HCT116 (cell line): ENCODE data around the gene SEMA3G. TPM values are rescaled to one million over a fixed set of nuclear protein-coding genes. Genes with fewer than 3 reads are reported as not detected.

ENCODE experiments used
- ATAC-seq: fragments of 200-7000 bp; cut with Tn5 transposase; 2 replicates; pipeline ENCODE4 v1.9.1; 2020; ENCODE audit warnings: mild to moderate bottlenecking, moderate library complexity
- BruUV-seq: library from RNA; stranded (reverse); fragments of 400-500 nt; replicated peaks from 2 replicates; lab custom pipeline; 2021; lab: Mats Ljungman, UMichigan
- CTCF ChIA-PET: fragments of 300-600 bp; sonication (Branson Sonifier 250); formaldehyde crosslinking; loops from one replicate; lab custom pipeline; 2021; ENCODE audit warnings: antibody characterized with exemption; lab: Charles Lee
- POLR2A ChIA-PET: fragments of 300-600, 350-600 bp; sonication (Branson Sonifier 250); formaldehyde crosslinking; loops from one replicate; lab custom pipeline; 2021; ENCODE audit warnings: antibody characterized with exemption; lab: Charles Lee
- RAD21 ChIA-PET, 2 experiments: fragments of 300-600 bp; sonication (Branson Sonifier 250); formaldehyde crosslinking; loops; one replicate each; lab custom pipeline; 2023; ENCODE audit warnings: low total read pairs in 2 of 2; ENCODE audit not compliant: uncharacterized antibody in 2 of 2, unreplicated experiment in 2 of 2, low non-redundant PET in 1 of 2; lab: Charles Lee
- DNase-seq: peaks from one replicate; pipeline ENCODE4 v3.0.0-alpha.2; 2010; ENCODE audit warnings: low read depth, low spot score
- H2AFZ ChIP-seq: fragments of 200-600 bp; shearing (Covaris generic), sonication (generic); 2 replicates; pipeline ENCODE4 v1.6.1; 2017; ENCODE audit warnings: low read depth, mixed run types, mixed read lengths, antibody characterized with exemption, low read length; ENCODE audit not compliant: poor library complexity, severe bottlenecking
- H3K27ac ChIP-seq: 2 replicates; pipeline ENCODE4 v1.5.1; 2012; ENCODE audit warnings: low read depth, low read length
- H3K27me3 ChIP-seq: fragments of 200-600 bp; sonication (generic); 2 replicates; pipeline ENCODE4 v1.6.1; 2016; ENCODE audit warnings: mixed run types, low read length, mixed read lengths; ENCODE audit not compliant: insufficient read depth
- H3K36me3 ChIP-seq, 2 experiments: fragments of 200-500 bp in 1 of 2; fragments of 200-600 bp in 1 of 2; sonication (Bioruptor generic) in 1 of 2; sonication (generic) in 1 of 2; 2 replicates each; pipeline versions ENCODE4 v1.5.1 to v1.6.1; 2014 to 2016; ENCODE audit warnings: low read length in 2 of 2, inconsistent platforms in 1 of 2, mixed read lengths in 1 of 2, mixed run types in 1 of 2; ENCODE audit not compliant: insufficient read depth in 2 of 2, control insufficient read depth in 1 of 2
- H3K4me1 ChIP-seq, 2 experiments: fragments of 200-600 bp in 1 of 2; sonication (generic) in 1 of 2; 2 replicates each; pipeline versions ENCODE4 v1.5.1 to v1.6.1; 2012 to 2017; ENCODE audit warnings: low read length in 2 of 2, inconsistent platforms in 1 of 2, mild to moderate bottlenecking in 1 of 2, mixed read lengths in 1 of 2, mixed run types in 1 of 2, moderate library complexity in 1 of 2; ENCODE audit not compliant: insufficient read depth in 2 of 2, control insufficient read depth in 1 of 2
- H3K4me2 ChIP-seq: fragments of 200-600 bp; sonication (generic); 2 replicates; pipeline ENCODE4 v1.6.1; 2017; ENCODE audit warnings: mixed run types, low read length, mixed read lengths
- H3K4me3 ChIP-seq, 2 experiments: fragments of 200-600 bp in 1 of 2; sonication (generic) in 1 of 2; replicated peaks in 1 of 2; 2 replicates each; pipeline ENCODE4 v1.5.1; 2011 to 2016; ENCODE audit warnings: low read length in 2 of 2, control low read depth in 1 of 2, low read depth in 1 of 2, mild to moderate bottlenecking in 1 of 2, mixed read lengths in 1 of 2, mixed run types in 1 of 2
- H3K79me2 ChIP-seq: fragments of 200-600 bp; sonication (generic); 2 replicates; pipeline ENCODE4 v1.6.1; 2017; ENCODE audit warnings: mild to moderate bottlenecking, mixed run types, low read length, moderate library complexity, mixed read lengths; ENCODE audit not compliant: insufficient read depth
- H3K9ac ChIP-seq: fragments of 200-600 bp; sonication (generic); 2 replicates; pipeline ENCODE4 v1.6.1; 2016; ENCODE audit warnings: low read length, mixed read lengths
- H3K9me2 ChIP-seq: fragments of 200-600 bp; sonication (generic), shearing (Covaris generic); 2 replicates; pipeline ENCODE4 v1.6.1; 2017; ENCODE audit warnings: mixed run types, mild to moderate bottlenecking, moderate library complexity; ENCODE audit not compliant: insufficient read depth
- H3K9me3 ChIP-seq, 2 experiments: fragments of 200-500 bp in 1 of 2; fragments of 200-600 bp in 1 of 2; sonication (Bioruptor generic) in 1 of 2; sonication (generic) in 1 of 2; 2 replicates each; pipeline ENCODE4 v1.6.1; 2014 to 2017; ENCODE audit warnings: low read length in 2 of 2, mixed read lengths in 2 of 2, inconsistent platforms in 1 of 2, low read depth in 1 of 2, mild to moderate bottlenecking in 1 of 2, mixed run types in 1 of 2, moderate library complexity in 1 of 2; ENCODE audit not compliant: control insufficient read depth in 1 of 2, insufficient read depth in 1 of 2
- H4K20me1 ChIP-seq: fragments of 200-600 bp; sonication (generic), shearing (Covaris generic); 2 replicates; pipeline ENCODE4 v1.6.1; 2017; ENCODE audit warnings: mixed run types, mild to moderate bottlenecking, moderate library complexity; ENCODE audit not compliant: insufficient read depth
- ATF3 ChIP-seq: IDR thresholded peaks from 2 replicates; pipeline ENCODE4 v1.6.1; 2012
- CTCF ChIP-seq, 3 experiments: fragments of 200-600 bp in 1 of 3; sonication (generic) in 1 of 3; IDR thresholded peaks in 2 of 3; conservative IDR thresholded peaks in 1 of 3; 2 replicates each; pipeline ENCODE4 v1.5.1; 2012 to 2017; ENCODE audit warnings: low read depth in 2 of 3, low read length in 2 of 3, antibody characterized with exemption in 1 of 3, borderline replicate concordance in 1 of 3, control low read depth in 1 of 3, mild to moderate bottlenecking in 1 of 3, mixed read lengths in 1 of 3, mixed run types in 1 of 3, moderate library complexity in 1 of 3; ENCODE audit not compliant: insufficient read depth in 1 of 3
- EGR1 ChIP-seq: IDR thresholded peaks from 2 replicates; pipeline ENCODE4 v1.6.1; 2012; ENCODE audit warnings: low read depth
- REST ChIP-seq: IDR thresholded peaks from 2 replicates; pipeline ENCODE4 v1.6.1; 2012; ENCODE audit warnings: low read depth
- intact Hi-C: fragments of 100-400 bp; cut with micrococcal nuclease; formaldehyde crosslinking; loops from 2 replicates; pipeline ENCODE4 v1.10.0; 2022
- total RNA-seq: library from RNA; stranded (reverse); gene quantifications from one replicate; pipeline ENCODE4 v1.2.1, GENCODE V29; 2021; ENCODE audit not compliant: unreplicated experiment

The SEMA3G gene
- total RNA-seq, 1 experiment from 2014 or later = 4.2 TPM

GRCh38 chr3:52432691-52433141, 12.2 kb downstream of the SEMA3G start:
- H3K4me2 ChIP-seq = no peak overlapping the region
- no peaks in the 10 kb centered on the region for H4K20me1 ChIP-seq
- H3K36me3 ChIP-seq = no peaks in the 10 kb centered on the region
- no peaks in the 10 kb centered on the region for H3K9me3 ChIP-seq
- H3K9me2 ChIP-seq = no peaks in the 10 kb centered on the region
- no TSS peak for BruUV-seq
- ChIA-PET RAD21 (no interaction called here), POLR2A (interaction anchor here (1.3 kb wide), 1 partner anchor 13 kb away, joined by 3 read pairs; the partner anchor contains the start of gene SEMA3G), CTCF (interaction anchor here (1.5 kb wide), 1 partner anchor 14 kb away, joined by 4 read pairs; no protein-coding TSS in a partner anchor)
- H3K27ac ChIP-seq = no peak overlapping the region
- no peak for DNase-seq
- ATAC-seq = no peak
- intact Hi-C loops = no loop called here
- H2AFZ ChIP-seq = no peak overlapping the region
- no peak overlapping the region for H3K4me3 ChIP-seq
- TF ChIP-seq ATF3 = no peak
- no peak for TF ChIP-seq EGR1
- no peak overlapping the region for H3K9ac ChIP-seq
- no peaks in the 10 kb centered on the region for H3K27me3 ChIP-seq
- no peaks in the 10 kb centered on the region for H3K79me2 ChIP-seq
- H3K4me1 ChIP-seq = no peaks in the 10 kb centered on the region

GRCh38 chr3:52432225-52432624, 12.7 kb downstream of the SEMA3G start:
- Histone ChIP-seq H3K4me2 (no peak overlapping the region), H3K4me1 (no peaks in the 10 kb centered on the region), H3K9ac (no peak overlapping the region), H3K9me2 (no peaks in the 10 kb centered on the region)
- TF ChIP-seq CTCF (IDR thresholded peaks at IDR 0.05 in 2 of 3, conservative IDR thresholded peaks at IDR 0.05 in 1 of 3; ENCODE audit: borderline replicate concordance in 1 of 3, insufficient read depth in 1 of 3, low read depth in 2 of 3, low read length in 2 of 3) (no peak), REST (no peak)
- TF ChIP-seq, all 23 proteins: peak for 0
- no peaks in the 10 kb centered on the region for H3K36me3 ChIP-seq
- POLR2A ChIA-PET = no interaction called here
- CTCF ChIA-PET = interaction anchor here (1.5 kb wide), 1 partner anchor 14 kb away, joined by 4 read pairs; no protein-coding TSS in a partner anchor
- DNase-seq (no peak), ATAC-seq (no peak)
- no peaks in the 10 kb centered on the region for H4K20me1 ChIP-seq
- no peaks in the 10 kb centered on the region for H3K79me2 ChIP-seq
- no peak overlapping the region for H3K4me3 ChIP-seq
- H3K27ac ChIP-seq = no peak overlapping the region
- H3K27me3 ChIP-seq = no peaks in the 10 kb centered on the region
- BruUV-seq = no TSS peak
- H2AFZ ChIP-seq = no peak overlapping the region
- intact Hi-C loops = no loop called here
- no peaks in the 10 kb centered on the region for H3K9me3 ChIP-seq
- RAD21 ChIA-PET = no interaction called here
